Measurements from ENCODE around the gene NEO1. TPM values are rescaled to one million over a fixed set of nuclear protein-coding genes. Genes with fewer than 3 reads are reported as not detected.

The NEO1 gene
- total RNA-seq, 1 experiment from 2014 or later, result 12.4 TPM

GRCh38 chr15:73058437-73058836 lies 6.2 kb downstream of the NEO1 start:
- H3K9me3 Mint-ChIP-seq (ENCODE audit: unreplicated experiment), result no peaks in the 10 kb centered on the region
- TF ChIP-seq CTCF (IDR thresholded peaks at IDR 0.05; ENCODE audit: insufficient read depth in 1 of 2, low read depth in 1 of 2, low read length in 1 of 2, severe bottlenecking in 1 of 2, unreplicated experiment in 1 of 2), result no peak
- H3K4me3 Mint-ChIP-seq (ENCODE audit: unreplicated experiment), result no peak overlapping the region
- no peak overlapping the region for H3K4me3 ChIP-seq (ENCODE audit: low read depth, low read length)
- no peaks in the 10 kb centered on the region for H3K36me3 ChIP-seq (ENCODE audit: control insufficient read depth, insufficient read depth, low read length)
- no peaks in the 10 kb centered on the region; the same call in 1 of the 2 replicates for H3K27me3 ChIP-seq (replicated peaks; ENCODE audit: control insufficient read depth, insufficient read depth, low read length)
- peaks cover 6% of the 10 kb centered on the region for H3K27me3 Mint-ChIP-seq (ENCODE audit: insufficient read depth, unreplicated experiment)
- intact Hi-C loops (cut with micrococcal nuclease; ENCODE audit: unreplicated experiment), result no loop called here
- no peak overlapping the region for H3K27ac Mint-ChIP-seq (ENCODE audit: unreplicated experiment)
- peaks cover under 1% of the 10 kb centered on the region for H3K4me1 Mint-ChIP-seq (ENCODE audit: low read depth, unreplicated experiment)
- no peaks in the 10 kb centered on the region for H3K9me3 ChIP-seq
- no peaks in the 10 kb centered on the region for H3K36me3 Mint-ChIP-seq (ENCODE audit: insufficient read depth, unreplicated experiment)
- DNase-seq, result no peak
- ChIA-PET POLR2A (no interaction called here), CTCF (no interaction called here)
- BruUV-seq (replicated peaks), result no TSS peak
- H3K4me1 ChIP-seq, result no peaks in the 10 kb centered on the region

GRCh38 chr15:73065114-73065513 lies 12.9 kb downstream of the NEO1 start:
- H3K9me3 Mint-ChIP-seq (ENCODE audit: unreplicated experiment), result no peaks in the 10 kb centered on the region
- no peak for TF ChIP-seq CTCF (IDR thresholded peaks at IDR 0.05; ENCODE audit: insufficient read depth in 1 of 2, low read depth in 1 of 2, low read length in 1 of 2, severe bottlenecking in 1 of 2, unreplicated experiment in 1 of 2)
- no peaks in the 10 kb centered on the region for H3K9me3 ChIP-seq
- POLR2A ChIA-PET, result no interaction called here
- CTCF ChIA-PET, result no interaction called here
- no peaks in the 10 kb centered on the region for H3K36me3 Mint-ChIP-seq (ENCODE audit: insufficient read depth, unreplicated experiment)
- no peaks in the 10 kb centered on the region for H3K4me1 ChIP-seq
- H3K4me3 Mint-ChIP-seq (ENCODE audit: unreplicated experiment), result no peak overlapping the region
- BruUV-seq (replicated peaks), result no TSS peak
- no peaks in the 10 kb centered on the region for H3K36me3 ChIP-seq (ENCODE audit: control insufficient read depth, insufficient read depth, low read length)
- intact Hi-C loops (cut with micrococcal nuclease; ENCODE audit: unreplicated experiment), result no loop called here
- H3K27me3 ChIP-seq (replicated peaks; ENCODE audit: control insufficient read depth, insufficient read depth, low read length), result no peaks in the 10 kb centered on the region
- H3K4me1 Mint-ChIP-seq (ENCODE audit: low read depth, unreplicated experiment), result no peaks in the 10 kb centered on the region
- H3K27ac Mint-ChIP-seq (ENCODE audit: unreplicated experiment), result no peak overlapping the region
- H3K27me3 Mint-ChIP-seq (ENCODE audit: insufficient read depth, unreplicated experiment), result peaks cover 23% of the 10 kb centered on the region
- no peak for DNase-seq
- H3K4me3 ChIP-seq (ENCODE audit: low read depth, low read length), result no peak overlapping the region

GRCh38 chr15:73069109-73069508 lies 16.8 kb downstream of the NEO1 start:
- Histone ChIP-seq H3K36me3 (ENCODE audit: control insufficient read depth, insufficient read depth, low read length) (no peaks in the 10 kb centered on the region), H3K4me1 (no peaks in the 10 kb centered on the region), H3K9me3 (no peaks in the 10 kb centered on the region), H3K27me3 (replicated peaks; ENCODE audit: control insufficient read depth, insufficient read depth, low read length) (no peaks in the 10 kb centered on the region), H3K4me3 (ENCODE audit: low read depth, low read length) (no peak overlapping the region)
- H3K27me3 Mint-ChIP-seq (ENCODE audit: insufficient read depth, unreplicated experiment), result peaks cover 17% of the 10 kb centered on the region
- TF ChIP-seq CTCF (IDR thresholded peaks at IDR 0.05; ENCODE audit: insufficient read depth in 1 of 2, low read depth in 1 of 2, low read length in 1 of 2, severe bottlenecking in 1 of 2, unreplicated experiment in 1 of 2), result no peak
- DNase-seq, result no peak
- BruUV-seq (replicated peaks), result no TSS peak
- intact Hi-C loops (cut with micrococcal nuclease; ENCODE audit: unreplicated experiment), result no loop called here
- H3K4me1 Mint-ChIP-seq (ENCODE audit: low read depth, unreplicated experiment), result no peaks in the 10 kb centered on the region
- CTCF ChIA-PET, result interaction anchor here (0.7 kb wide), 1 partner anchor 198 kb away, joined by 4 read pairs; no protein-coding TSS in a partner anchor
- H3K9me3 Mint-ChIP-seq (ENCODE audit: unreplicated experiment), result no peaks in the 10 kb centered on the region
- POLR2A ChIA-PET, result no interaction called here
- H3K36me3 Mint-ChIP-seq (ENCODE audit: insufficient read depth, unreplicated experiment), result no peaks in the 10 kb centered on the region
- no peak overlapping the region for H3K27ac Mint-ChIP-seq (ENCODE audit: unreplicated experiment)
- no peak overlapping the region for H3K4me3 Mint-ChIP-seq (ENCODE audit: unreplicated experiment)
